H1 (cell line): ENCODE results near the gene ZBED5. TPM values are rescaled to one million over a fixed set of nuclear protein-coding genes. Genes with fewer than 3 reads are reported as not detected.

ENCODE experiments used
- CTCF ChIA-PET: fragments of 300-600 bp; sonication (Branson Sonifier 250); formaldehyde crosslinking; loops from one replicate; lab custom pipeline; 2021; ENCODE audit not compliant: partially characterized antibody; lab: Charles Lee
- POLR2A ChIA-PET: fragments of 300-600 bp; sonication (Branson Sonifier 250); formaldehyde crosslinking; loops from one replicate; lab custom pipeline; 2021; ENCODE audit warnings: inconsistent platforms; ENCODE audit not compliant: partially characterized antibody; lab: Charles Lee
- DNase-seq, 2 experiments: peaks; one replicate each; pipeline versions ENCODE4 v3.0.0 to v3.0.0-alpha.2; 2010 to 2022; ENCODE audit warnings: low spot score in 2 of 2, low read depth in 1 of 2, mixed read lengths in 1 of 2
- FAIRE-seq: peaks from 2 replicates; lab custom pipeline; 2011; peaks lifted over from hg19 to GRCh38; lab: Jason Lieb, UNC
- H2AFZ ChIP-seq: 2 replicates; pipeline ENCODE4 v1.8.1; 2012; ENCODE audit warnings: low read length, inconsistent platforms
- H2AK5ac ChIP-seq: 2 replicates; pipeline ENCODE4 v1.6.1; 2013; ENCODE audit warnings: low read depth, low read length
- H2BK120ac ChIP-seq: replicated peaks from 2 replicates; pipeline ENCODE3; 2013; ENCODE audit warnings: low read depth, low read length, inconsistent platforms
- H2BK12ac ChIP-seq: 2 replicates; pipeline ENCODE4 v1.6.1; 2013; ENCODE audit warnings: low read depth, low read length
- H2BK15ac ChIP-seq: 2 replicates; pipeline ENCODE4 v1.6.1; 2013; ENCODE audit warnings: low read length
- H2BK20ac ChIP-seq: 2 replicates; pipeline ENCODE4 v1.6.1; 2013; ENCODE audit warnings: low read length
- H2BK5ac ChIP-seq: 2 replicates; pipeline ENCODE4 v1.6.1; 2013; ENCODE audit warnings: low read depth, low read length
- H3K14ac ChIP-seq: 2 replicates; pipeline ENCODE4 v1.6.1; 2013; ENCODE audit warnings: inconsistent platforms; ENCODE audit not compliant: insufficient read length
- H3K18ac ChIP-seq: 2 replicates; pipeline ENCODE4 v1.6.1; 2013; ENCODE audit warnings: low read length; ENCODE audit errors: extremely low read depth
- H3K23ac ChIP-seq: 2 replicates; pipeline ENCODE4 v1.6.1; 2013; ENCODE audit warnings: inconsistent platforms; ENCODE audit not compliant: insufficient read length
- H3K23me2 ChIP-seq: 2 replicates; pipeline ENCODE4 v1.6.1; 2013; ENCODE audit warnings: low read depth, low read length
- H3K27ac ChIP-seq: 2 replicates; pipeline ENCODE4 v1.6.1; 2011; ENCODE audit warnings: low read depth, low read length, inconsistent platforms
- H3K27me3 ChIP-seq, 4 experiments: replicated peaks in 1 of 4; 1 replicate in 1 of 4; 2 replicates in 3 of 4; pipeline versions ENCODE4 v1.6.1 to v1.8.1; 2011 to 2013; ENCODE audit warnings: low read length in 3 of 4, mild to moderate bottlenecking in 3 of 4, inconsistent platforms in 2 of 4, mixed read lengths in 2 of 4, moderate library complexity in 1 of 4; ENCODE audit not compliant: control insufficient read depth in 3 of 4, insufficient read depth in 3 of 4; ENCODE audit errors: extremely low read depth in 1 of 4
- H3K36me3 ChIP-seq, 4 experiments: 2 replicates each; pipeline versions ENCODE4 v1.6.1 to v1.8.1; 2011 to 2013; ENCODE audit warnings: mild to moderate bottlenecking in 4 of 4, low read length in 3 of 4, moderate library complexity in 2 of 4, control low read depth in 1 of 4, inconsistent platforms in 1 of 4; ENCODE audit not compliant: insufficient read depth in 4 of 4, control insufficient read depth in 2 of 4
- H3K4ac ChIP-seq: replicated peaks from 2 replicates; pipeline ENCODE3; 2013; ENCODE audit warnings: low read length, low read depth, mixed read lengths, inconsistent platforms; ENCODE audit not compliant: insufficient read length
- H3K4me1 ChIP-seq, 4 experiments: replicated peaks in 1 of 4; 1 replicate in 1 of 4; 2 replicates in 3 of 4; pipeline versions ENCODE4 v1.6.1 to v1.8.1; 2011 to 2013; ENCODE audit warnings: low read length in 3 of 4, inconsistent platforms in 2 of 4, mixed read lengths in 1 of 4; ENCODE audit not compliant: insufficient read depth in 4 of 4, control insufficient read depth in 3 of 4
- H3K4me2 ChIP-seq, 2 experiments: 2 replicates each; pipeline versions ENCODE4 v1.6.1 to v1.8.1; 2011 to 2013; ENCODE audit warnings: low read depth in 2 of 2, low read length in 2 of 2, control low read depth in 1 of 2, inconsistent platforms in 1 of 2, mild to moderate bottlenecking in 1 of 2; ENCODE audit not compliant: insufficient read depth in 1 of 2
- H3K4me3 ChIP-seq, 4 experiments: fragments of 200-600, 300-600 bp in 1 of 4; sonication (generic), shearing (Covaris generic), sonication (Bioruptor Twin) in 1 of 4; 2 replicates each; pipeline versions ENCODE4 v1.5.1 to v1.8.1; 2011 to 2016; ENCODE audit warnings: low read length in 4 of 4, low read depth in 3 of 4, control low read depth in 2 of 4, inconsistent platforms in 2 of 4, mild to moderate bottlenecking in 2 of 4, mixed read lengths in 1 of 4, moderate library complexity in 1 of 4; ENCODE audit not compliant: insufficient read depth in 2 of 4; ENCODE audit errors: extremely low read depth in 1 of 4
- H3K56ac ChIP-seq: replicated peaks from 2 replicates; pipeline ENCODE3; 2013; ENCODE audit warnings: low read depth, mild to moderate bottlenecking, mixed read lengths, low read length, inconsistent platforms; ENCODE audit not compliant: insufficient read length
- H3K79me1 ChIP-seq: 2 replicates; pipeline ENCODE4 v1.6.1; 2013; ENCODE audit warnings: low read depth, low read length, control low read depth
- H3K79me2 ChIP-seq, 2 experiments: 2 replicates each; pipeline versions ENCODE4 v1.6.1 to v1.8.1; 2012 to 2013; ENCODE audit warnings: low read length in 2 of 2, mild to moderate bottlenecking in 2 of 2, inconsistent platforms in 1 of 2; ENCODE audit not compliant: insufficient read depth in 2 of 2, control insufficient read depth in 1 of 2
- H3K9ac ChIP-seq, 4 experiments: replicated peaks in 1 of 4; 1 replicate in 1 of 4; 2 replicates in 3 of 4; pipeline versions ENCODE4 v1.6.1 to v1.8.1; 2011 to 2013; ENCODE audit warnings: low read depth in 3 of 4, low read length in 3 of 4, control low read depth in 2 of 4, mild to moderate bottlenecking in 2 of 4, moderate library complexity in 2 of 4, inconsistent platforms in 1 of 4; ENCODE audit errors: extremely low read depth in 1 of 4
- H3K9me3 ChIP-seq, 2 experiments: 2 replicates each; pipeline versions ENCODE4 v1.6.1 to v1.8.1; 2012 to 2013; ENCODE audit warnings: mild to moderate bottlenecking in 2 of 2, moderate library complexity in 2 of 2, control low read depth in 1 of 2, inconsistent platforms in 1 of 2, low read depth in 1 of 2, low read length in 1 of 2, mixed read lengths in 1 of 2; ENCODE audit not compliant: insufficient read depth in 2 of 2
- H4K20me1 ChIP-seq, 2 experiments: replicated peaks in 1 of 2; 2 replicates each; pipeline versions ENCODE3 to v1.8.1; 2011 to 2013; ENCODE audit warnings: inconsistent platforms in 2 of 2, low read length in 2 of 2, mild to moderate bottlenecking in 1 of 2; ENCODE audit not compliant: insufficient read depth in 2 of 2, control insufficient read depth in 1 of 2
- H4K5ac ChIP-seq: 2 replicates; pipeline ENCODE4 v1.6.1; 2013; ENCODE audit warnings: low read length, low read depth, mixed read lengths, inconsistent platforms; ENCODE audit not compliant: insufficient read length
- H4K8ac ChIP-seq: 2 replicates; pipeline ENCODE4 v1.8.0; 2013; ENCODE audit warnings: mild to moderate bottlenecking, moderate library complexity, low read length, inconsistent platforms; ENCODE audit not compliant: insufficient read depth; ENCODE audit errors: extremely low read depth
- H4K91ac ChIP-seq: replicated peaks from 2 replicates; pipeline ENCODE3; 2013; ENCODE audit warnings: low read length, mixed read lengths, inconsistent platforms; ENCODE audit not compliant: insufficient read length
- ASH2L ChIP-seq: fragments of 200-600, 300-600 bp; sonication (generic); IDR thresholded peaks from one replicate; pipeline ENCODE4 v1.7.1; 2017; ENCODE audit warnings: low read length
- CBX5 ChIP-seq: fragments of 300-800, 300-1000 bp; sonication (generic); IDR thresholded peaks from 2 replicates; pipeline ENCODE4 v1.7.1; 2016; ENCODE audit warnings: antibody characterized with exemption, low read length, low read depth
- EGR1 ChIP-seq: IDR thresholded peaks from 2 replicates; pipeline ENCODE4 v1.6.1; 2011; ENCODE audit warnings: low read depth, low read length, borderline replicate concordance
- HDAC6 ChIP-seq: IDR thresholded peaks from one replicate; pipeline ENCODE4 v1.7.1; 2012; ENCODE audit warnings: low read depth, mild to moderate bottlenecking, inconsistent platforms, low read length, moderate library complexity
- JUND ChIP-seq: IDR thresholded peaks from 2 replicates; pipeline ENCODE4 v1.6.1; 2011; ENCODE audit warnings: mild to moderate bottlenecking, improper control_type of control experiment, low read length
- RXRA ChIP-seq: IDR thresholded peaks from 2 replicates; pipeline ENCODE4 v1.6.1; 2011; ENCODE audit warnings: low read depth, mild to moderate bottlenecking, low read length, moderate library complexity; ENCODE audit not compliant: insufficient read depth
- SP1 ChIP-seq: IDR thresholded peaks from 2 replicates; pipeline ENCODE4 v1.6.1; 2011; ENCODE audit warnings: low read depth, low read length
- SUZ12 ChIP-seq: fragments of 200-600 bp; sonication (generic); IDR thresholded peaks from 2 replicates; pipeline ENCODE4 v1.6.1; 2012; ENCODE audit warnings: mild to moderate bottlenecking, inconsistent platforms, low read length, moderate library complexity, mixed read lengths
- TAF1 ChIP-seq: IDR thresholded peaks from 2 replicates; pipeline ENCODE4 v1.6.1; 2011; ENCODE audit warnings: mild to moderate bottlenecking, low read depth, low read length
- polyA plus RNA-seq, 7 experiments: library from polyadenylated mRNA; depleted of rRNA in 3 of 7; stranded (reverse) in 5 of 7; unstranded in 2 of 7; fragments of >200 nt in 5 of 7; fragments of 200-250 nt in 2 of 7; gene quantifications; 1 replicate in 5 of 7; 2 replicates in 1 of 7; 4 replicates in 1 of 7; pipeline versions ENCODE4 v1.2.1 to v1.2.3, GENCODE V29; 2011 to 2013; ENCODE audit warnings: missing spikeins in 2 of 7, mixed read lengths in 2 of 7
- total RNA-seq: library from RNA; stranded (reverse); fragmentation: NEBNext Ultra II Directional; extraction: Animal tissue kit (Norgen Biotek cat#: 25700); gene quantifications from 2 replicates; pipeline ENCODE4 v1.2.1, GENCODE V29; 2021

ZBED5 gene
- total and polyA plus RNA-seq, 2 of the 8 experiments (the other 6 are each of a cell fraction or from before 2014, with no cell fraction given), result 54.2 to 94.7 TPM

DNA sequence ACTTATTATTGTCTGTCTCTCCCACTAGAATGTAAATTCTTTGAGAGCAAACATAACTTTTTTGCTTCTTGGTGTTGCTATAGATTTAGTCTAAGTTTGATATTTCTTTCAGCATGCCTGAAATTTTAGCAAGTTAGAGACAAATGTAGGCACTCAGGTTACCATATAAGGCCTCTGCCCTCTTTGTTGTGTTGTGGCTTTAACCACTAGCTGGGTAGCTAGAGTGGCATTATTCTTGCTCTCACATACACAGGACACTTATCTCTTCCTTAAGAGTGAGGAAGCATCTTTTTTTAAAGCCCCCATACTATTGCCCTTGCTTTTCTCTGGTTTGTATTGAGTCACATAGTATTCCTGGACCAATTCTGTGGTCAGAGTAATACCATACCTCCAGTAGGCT is 11.2 kb downstream of the ZBED5 start:
- Histone ChIP-seq H4K20me1 (no peaks in the 10 kb centered on the region), H2AK5ac (no peak overlapping the region), H4K8ac (no peak overlapping the region), H2BK15ac (no peak overlapping the region), H2BK12ac (no peak overlapping the region), H3K4me1 (no peaks in the 10 kb centered on the region), H4K5ac (no peak overlapping the region), H3K4me3 (no peak overlapping the region), H4K91ac (no peak overlapping the region), H3K14ac (no peak overlapping the region), H3K36me3 (no peaks in the 10 kb centered on the region; a peak in 1 of 8 replicates), H3K79me2 (no peaks in the 10 kb centered on the region), H2BK5ac (no peak overlapping the region), H3K4ac (no peak overlapping the region), H3K27ac (no peak overlapping the region), H2BK20ac (no peak overlapping the region), H3K18ac (no peak overlapping the region), H3K56ac (no peak overlapping the region), H3K4me2 (no peak overlapping the region), H3K9me3 (no peaks in the 10 kb centered on the region), H2AFZ (no peak overlapping the region), H3K9ac (no peak overlapping the region), H3K79me1 (no peaks in the 10 kb centered on the region), H2BK120ac (no peak overlapping the region), H3K23me2 (no peaks in the 10 kb centered on the region), H3K23ac (no peak overlapping the region), H3K27me3 (no peaks in the 10 kb centered on the region)
- TF ChIP-seq EGR1 (no peak), HDAC6 (no peak), JUND (no peak), SP1 (no peak), TAF1 (no peak), SUZ12 (no peak), RXRA (no peak), ASH2L (no peak), CBX5 (no peak)
- POLR2A ChIA-PET, result interaction anchor here (1.2 to 3.4 kb wide), 3 partner anchors 11 to 55 kb away, joined by 5 to 30 read pairs (median 6); partner anchors contain the start of genes EIF4G2 and ZBED5
- CTCF ChIA-PET, result interaction anchor here (0.7 to 2.8 kb wide), 2 partner anchors 11 to 54 kb away, joined by 3 to 10 read pairs; partner anchors contain the start of gene ZBED5
- DNase-seq (no peak), FAIRE-seq (no peak)
